Stimulated activated naive CD4-positive, alpha-beta T cell treated with Interleukin-2 at 50 U/mL for 16 hours (primary cell): ENCODE data around the gene CELSR1.

Experiments used
- DNase-seq: peaks from one replicate; lab custom pipeline; 2025; lab: John Stamatoyannopoulos, UW

CELSR1 gene

GRCh38 chr22:46376111-46376510, 161.3 kb downstream of the CELSR1 start:
- no peak for DNase-seq

GRCh38 chr22:46374663-46375474, 162.6 kb downstream of the CELSR1 start:
- no peak for DNase-seq

- no peak for DNase-seq
Observed at GRCh38 chr22:46373921-46374662, 163.3 kb downstream of the CELSR1 start.

GRCh38 chr22:46373159-46373558, 164.3 kb downstream of the CELSR1 start:
- no peak for DNase-seq

GRCh38 chr22:46372686-46373085, 164.7 kb downstream of the CELSR1 start:
- no peak for DNase-seq

- DNase-seq, result no peak
Observed at GRCh38 chr22:46371623-46372226, 165.7 kb downstream of the CELSR1 start.

- no peak for DNase-seq
Observed at GRCh38 chr22:46370584-46371291, 166.7 kb downstream of the CELSR1 start.

- DNase-seq, result no peak
Observed at GRCh38 chr22:46369716-46370583, 167.5 kb downstream of the CELSR1 start.

- no peak for DNase-seq
Observed at GRCh38 chr22:46368871-46369715, 168.3 kb downstream of the CELSR1 start.

GRCh38 chr22:46368422-46368821, 169.0 kb downstream of the CELSR1 start:
- no peak for DNase-seq

GRCh38 chr22:46367707-46368191, 169.7 kb downstream of the CELSR1 start:
- DNase-seq, result peak; percentile 49

GRCh38 chr22:46366801-46367706, 170.4 kb downstream of the CELSR1 start:
- DNase-seq, result peak; percentile 5

- no peak for DNase-seq
Observed at GRCh38 chr22:46366327-46366731, 171.1 kb downstream of the CELSR1 start.

- no peak for DNase-seq
Observed at GRCh38 chr22:46365166-46365624, 172.2 kb downstream of the CELSR1 start.

- DNase-seq, result no peak
Observed at GRCh38 chr22:46364341-46365165, 172.9 kb downstream of the CELSR1 start.

GRCh38 chr22:46363611-46364321, 173.7 kb downstream of the CELSR1 start:
- no peak for DNase-seq

- DNase-seq, result no peak
Observed at GRCh38 chr22:46362934-46363515, 174.4 kb downstream of the CELSR1 start.
